ENCODE measurements around the gene ASCC1.

DNA sequence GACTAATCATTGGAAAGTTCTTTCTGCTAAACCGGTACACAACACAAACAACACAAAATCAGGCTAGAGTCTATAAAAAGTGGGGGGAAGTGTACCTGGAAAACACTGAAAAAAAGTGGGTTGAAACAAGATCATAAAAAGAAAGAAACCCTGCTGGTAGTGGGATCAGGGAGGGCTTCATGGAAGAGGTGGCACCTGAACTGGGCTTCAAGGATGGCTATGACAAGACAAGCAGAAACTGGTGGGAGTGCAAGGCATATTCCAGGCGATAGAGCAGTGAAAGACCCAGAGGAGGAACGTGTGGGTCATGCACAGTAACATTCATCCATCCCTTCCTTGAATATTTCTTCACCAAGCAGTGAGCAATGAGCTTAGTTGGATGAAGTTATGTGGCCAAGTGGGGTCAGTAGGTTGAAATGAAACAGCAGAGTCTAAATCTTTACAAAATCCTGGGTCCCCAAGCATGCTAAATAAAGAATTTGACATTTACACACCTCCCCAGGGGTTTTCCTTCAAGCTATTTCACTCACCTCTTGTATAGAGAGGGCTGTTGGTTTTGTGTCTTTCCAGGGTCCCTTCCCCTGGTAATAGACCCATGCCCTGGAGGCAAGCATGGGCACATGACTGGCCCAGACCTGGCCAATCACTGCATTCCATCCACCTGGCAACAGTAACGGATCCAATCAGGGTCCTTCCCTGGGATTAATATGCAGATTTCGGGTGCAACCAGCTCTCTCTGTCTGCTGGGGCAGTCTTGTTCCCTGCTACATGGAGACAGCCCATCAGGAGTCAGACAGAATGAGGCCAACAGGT lies 165.9 kb downstream of the ASCC1 start:
- TF ChIP-seq POLR2A (IDR thresholded peaks at IDR 0.05), result no peak
- TF ChIP-seq, protein P1, sequence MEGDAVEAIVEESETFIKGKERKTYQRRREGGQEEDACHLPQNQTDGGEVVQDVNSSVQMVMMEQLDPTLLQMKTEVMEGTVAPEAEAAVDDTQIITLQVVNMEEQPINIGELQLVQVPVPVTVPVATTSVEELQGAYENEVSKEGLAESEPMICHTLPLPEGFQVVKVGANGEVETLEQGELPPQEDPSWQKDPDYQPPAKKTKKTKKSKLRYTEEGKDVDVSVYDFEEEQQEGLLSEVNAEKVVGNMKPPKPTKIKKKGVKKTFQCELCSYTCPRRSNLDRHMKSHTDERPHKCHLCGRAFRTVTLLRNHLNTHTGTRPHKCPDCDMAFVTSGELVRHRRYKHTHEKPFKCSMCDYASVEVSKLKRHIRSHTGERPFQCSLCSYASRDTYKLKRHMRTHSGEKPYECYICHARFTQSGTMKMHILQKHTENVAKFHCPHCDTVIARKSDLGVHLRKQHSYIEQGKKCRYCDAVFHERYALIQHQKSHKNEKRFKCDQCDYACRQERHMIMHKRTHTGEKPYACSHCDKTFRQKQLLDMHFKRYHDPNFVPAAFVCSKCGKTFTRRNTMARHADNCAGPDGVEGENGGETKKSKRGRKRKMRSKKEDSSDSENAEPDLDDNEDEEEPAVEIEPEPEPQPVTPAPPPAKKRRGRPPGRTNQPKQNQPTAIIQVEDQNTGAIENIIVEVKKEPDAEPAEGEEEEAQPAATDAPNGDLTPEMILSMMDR (IDR thresholded peaks at IDR 0.05), result no peak
